Activated CD4-positive, alpha-beta T cell treated with anti-CD3 and anti-CD28 coated beads, Interleukin-2, amount 10 ng/mL, durations not matched to agents 24 days and 14 days (primary cell): Measurements from ENCODE around the gene TSSK3. TPM values are rescaled to one million over a fixed set of nuclear protein-coding genes. Genes with fewer than 3 reads are reported as not detected.
"Not testable (repeated sequence)": the region's sequence is repeated elsewhere in the genome, so short reads cannot be mapped to it uniquely, and the experiment has no call there.

Experiments used
- DNase-seq: peaks from one replicate; pipeline ENCODE4 v3.0.0; 2022
- H3K27ac Mint-ChIP-seq: one replicate; pipeline ENCODE4 v1.8.0; 2022; ENCODE audit warnings: mild to moderate bottlenecking, mixed read lengths
- H3K27me3 Mint-ChIP-seq: one replicate; pipeline ENCODE4 v1.8.0; 2022; ENCODE audit warnings: mixed read lengths
- H3K36me3 Mint-ChIP-seq: one replicate; pipeline ENCODE4 v1.8.0; 2022; ENCODE audit warnings: low read depth, mild to moderate bottlenecking, mixed read lengths
- H3K4me1 Mint-ChIP-seq: one replicate; pipeline ENCODE4 v1.8.0; 2021; ENCODE audit warnings: mixed read lengths
- H3K4me3 Mint-ChIP-seq: one replicate; pipeline ENCODE4 v1.8.0; 2022; ENCODE audit warnings: mild to moderate bottlenecking, moderate library complexity, mixed read lengths
- H3K9me3 Mint-ChIP-seq: one replicate; pipeline ENCODE4 v1.8.0; 2021; ENCODE audit warnings: mixed read lengths
- intact Hi-C: fragments of 100-400 bp; cut with micrococcal nuclease; formaldehyde crosslinking; loops from one replicate; pipeline ENCODE4 v1.15.1; 2023
- total RNA-seq: library from RNA; stranded (reverse); gene quantifications from 2 replicates; pipeline ENCODE4 v1.2.3, GENCODE V29; 2022

The TSSK3 gene
- total RNA-seq, 1 donor from 2014 or later: 2.3 TPM

- H3K27ac Mint-ChIP-seq: no peak overlapping the region
- peaks cover 18% of the 10 kb centered on the region for H3K36me3 Mint-ChIP-seq
- intact Hi-C loops: loop anchor here (5.0 kb wide), 1 partner anchor 54 kb away; the partner anchor contains the start of gene MARCKSL1
- H3K4me3 Mint-ChIP-seq: no peak overlapping the region
- peaks cover 25% of the 10 kb centered on the region for H3K4me1 Mint-ChIP-seq
- no peaks in the 10 kb centered on the region for H3K9me3 Mint-ChIP-seq
- DNase-seq: no peak
- no peaks in the 10 kb centered on the region for H3K27me3 Mint-ChIP-seq
These were observed 28.8 kb downstream of the TSSK3 start for GRCh38 chr1:32390904-32391870.

GRCh38 chr1:32392325-32392724, 30.0 kb downstream of the TSSK3 start:
- Mint-ChIP-seq H3K4me1 (peaks cover 25% of the 10 kb centered on the region), H3K36me3 (peaks cover 11% of the 10 kb centered on the region), H3K9me3 (no peaks in the 10 kb centered on the region), H3K27me3 (no peaks in the 10 kb centered on the region), H3K4me3 (peak overlapping the region; percentile 48), H3K27ac (peak overlapping the region; percentile 38)
- DNase-seq: no peak
- intact Hi-C loops: loop anchor here (5.0 kb wide), 1 partner anchor 55 kb away; the partner anchor contains the start of gene MARCKSL1

DNA sequence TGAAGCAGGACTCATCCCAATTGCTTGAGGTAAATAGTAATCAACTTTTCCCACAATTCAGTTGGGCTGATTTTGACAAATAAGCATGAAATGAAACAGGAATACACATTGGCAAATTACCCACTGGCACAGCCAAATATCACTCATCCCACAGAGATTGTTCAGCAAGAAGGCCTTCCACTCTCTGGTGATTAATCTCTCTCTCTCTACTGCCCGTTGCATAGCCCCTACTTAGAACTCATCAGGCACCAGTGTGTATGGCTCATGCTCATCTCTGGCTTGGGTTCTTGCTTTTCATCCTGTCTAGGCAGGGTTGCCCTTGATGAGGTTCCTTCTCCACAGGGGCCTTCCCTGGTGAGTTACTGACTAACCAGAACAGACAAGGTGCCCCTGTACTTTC, 30.8 kb downstream of the TSSK3 start:
- intact Hi-C loops: loop anchor here (5.0 kb wide), 1 partner anchor 56 kb away; the partner anchor contains the start of gene MARCKSL1
- Mint-ChIP-seq H3K9me3 (no peaks in the 10 kb centered on the region), H3K36me3 (peaks cover 7% of the 10 kb centered on the region), H3K4me1 (peaks cover 21% of the 10 kb centered on the region), H3K27me3 (no peaks in the 10 kb centered on the region), H3K4me3 (peak overlapping the region; percentile 94), H3K27ac (peak overlapping the region; percentile 99)
- DNase-seq: peak; percentile 63

GRCh38 chr1:32393832-32394140, 31.4 kb downstream of the TSSK3 start:
- H3K4me1 Mint-ChIP-seq: peaks cover 21% of the 10 kb centered on the region
- H3K27ac Mint-ChIP-seq: peak overlapping the region; percentile 99
- peaks cover 4% of the 10 kb centered on the region for H3K27me3 Mint-ChIP-seq
- no peaks in the 10 kb centered on the region for H3K9me3 Mint-ChIP-seq
- intact Hi-C loops: loop anchor here (1.0 to 5.0 kb wide), 4 partner anchors 43 to 171 kb away; partner anchors contain the start of genes EIF3I, MARCKSL1 and TMEM234
- DNase-seq: no peak
- peaks cover 7% of the 10 kb centered on the region for H3K36me3 Mint-ChIP-seq
- peak overlapping the region; percentile 94 for H3K4me3 Mint-ChIP-seq

DNA sequence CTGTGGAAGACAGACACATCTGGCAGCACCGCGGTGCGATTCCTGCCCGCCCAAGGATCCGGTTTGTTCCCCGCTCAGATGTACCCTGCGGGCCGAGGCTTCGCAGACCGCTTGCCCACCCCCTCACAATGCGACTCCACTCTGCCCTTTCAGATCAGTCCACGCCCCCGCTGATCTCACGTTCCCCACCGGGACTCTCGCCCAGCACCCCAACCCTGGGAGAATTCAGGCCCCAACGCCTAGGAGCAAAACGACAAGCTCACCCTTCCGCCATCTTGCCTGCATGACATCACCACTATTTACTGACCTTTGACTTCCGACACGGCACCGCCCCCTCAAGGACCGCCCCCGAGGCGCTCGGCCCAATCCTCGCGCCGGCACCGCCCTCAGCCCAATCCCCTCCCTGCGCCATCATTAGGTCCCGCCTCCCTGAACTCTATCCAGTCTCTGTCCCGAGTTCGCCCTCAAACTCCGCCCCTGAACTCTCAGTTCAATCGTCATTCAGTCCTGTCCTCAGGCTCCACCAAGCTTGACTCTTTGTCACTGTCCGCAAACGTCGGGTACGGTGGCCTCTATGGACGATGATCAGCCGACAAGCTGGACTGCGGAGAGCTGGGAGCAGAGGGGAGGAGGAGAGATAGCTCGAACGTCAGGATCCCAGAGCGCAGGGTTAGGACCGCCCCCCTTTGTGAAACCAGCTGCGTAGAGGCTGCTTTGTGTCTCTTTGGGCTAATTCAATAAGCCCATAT, 32.0 kb downstream of the TSSK3 start, which contains the start of gene BSDC1:
Gene BSDC1, minus strand, starts transcription at position 301 of the 749 bp plus-strand sequence. Its CDS starts 27 bp downstream, at position 274.
- peak; percentile 100 for DNase-seq
- peak within 1 kb of the TSS; percentile 99 for H3K27ac Mint-ChIP-seq
- peak within 1 kb of the TSS; percentile 94 for H3K4me3 Mint-ChIP-seq
- no peaks in the 10 kb centered on the region for H3K9me3 Mint-ChIP-seq
- H3K36me3 Mint-ChIP-seq: peaks cover 7% of the 10 kb centered on the region
- intact Hi-C loops: loop anchor here (1.0 to 5.0 kb wide), 4 partner anchors 44 to 172 kb away; partner anchors contain the start of genes EIF3I, MARCKSL1 and TMEM234
- H3K27me3 Mint-ChIP-seq: peaks cover 4% of the 10 kb centered on the region
- peaks cover 21% of the 10 kb centered on the region for H3K4me1 Mint-ChIP-seq

DNA sequence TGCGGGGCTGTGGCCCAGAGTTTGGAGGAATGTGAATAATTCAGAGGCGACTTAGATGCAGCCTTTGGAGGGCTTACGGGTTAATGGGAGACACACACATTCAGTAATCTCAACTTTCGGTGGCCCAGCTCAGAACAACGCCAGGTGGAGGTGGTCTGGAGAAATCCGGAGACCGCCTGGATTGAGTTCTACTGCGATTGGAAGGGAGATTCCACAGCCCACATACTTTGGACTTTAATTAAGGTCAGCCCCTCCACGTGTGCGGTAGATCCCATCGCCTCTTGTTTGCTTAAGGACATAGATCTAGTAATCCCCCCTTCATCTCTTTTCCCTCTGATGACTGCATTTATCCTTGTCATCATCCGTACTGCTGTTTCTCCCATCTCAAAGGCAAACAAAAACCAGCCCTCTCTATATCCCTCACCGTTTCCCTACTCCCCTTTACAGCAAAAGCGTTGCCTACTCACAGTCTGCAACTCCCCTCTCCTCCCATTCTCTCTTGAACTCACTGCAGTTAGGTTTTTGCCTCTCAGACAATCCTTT, 32.6 kb downstream of the TSSK3 start:
- Mint-ChIP-seq H3K4me1 (peaks cover 21% of the 10 kb centered on the region), H3K27me3 (peaks cover 4% of the 10 kb centered on the region), H3K36me3 (peaks cover 7% of the 10 kb centered on the region), H3K4me3 (peak overlapping the region; percentile 94), H3K9me3 (no peaks in the 10 kb centered on the region), H3K27ac (peak overlapping the region; percentile 99)
- DNase-seq: no peak
- intact Hi-C loops: loop anchor here (1.0 to 5.0 kb wide), 4 partner anchors 44 to 173 kb away; partner anchors contain the start of genes EIF3I, MARCKSL1 and TMEM234

DNA sequence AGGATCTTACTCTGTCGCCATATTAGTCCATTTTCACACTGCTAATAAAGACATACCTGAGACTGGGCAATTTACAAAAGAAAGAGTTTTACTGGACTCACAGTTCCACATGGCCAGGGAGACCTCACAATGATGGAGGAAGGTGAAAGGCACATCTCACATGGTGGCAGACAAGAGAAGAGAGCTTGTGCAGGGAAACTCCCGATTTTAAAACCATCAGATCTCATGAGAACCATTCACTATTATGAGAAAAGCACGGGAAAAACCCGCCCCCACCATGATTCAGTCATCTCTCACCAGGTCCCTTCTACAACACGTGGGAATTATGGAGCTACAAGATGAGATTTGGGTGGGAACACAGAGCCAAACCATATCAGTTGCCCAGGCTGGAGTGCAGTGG, 34.2 kb downstream of the TSSK3 start:
- intact Hi-C loops, H3K4me3 Mint-ChIP-seq, DNase-seq, H3K9me3 Mint-ChIP-seq, H3K27ac Mint-ChIP-seq, H3K27me3 Mint-ChIP-seq, H3K36me3 Mint-ChIP-seq: not testable (repeated sequence)
- peaks cover 23% of the 10 kb centered on the region for H3K4me1 Mint-ChIP-seq

DNA sequence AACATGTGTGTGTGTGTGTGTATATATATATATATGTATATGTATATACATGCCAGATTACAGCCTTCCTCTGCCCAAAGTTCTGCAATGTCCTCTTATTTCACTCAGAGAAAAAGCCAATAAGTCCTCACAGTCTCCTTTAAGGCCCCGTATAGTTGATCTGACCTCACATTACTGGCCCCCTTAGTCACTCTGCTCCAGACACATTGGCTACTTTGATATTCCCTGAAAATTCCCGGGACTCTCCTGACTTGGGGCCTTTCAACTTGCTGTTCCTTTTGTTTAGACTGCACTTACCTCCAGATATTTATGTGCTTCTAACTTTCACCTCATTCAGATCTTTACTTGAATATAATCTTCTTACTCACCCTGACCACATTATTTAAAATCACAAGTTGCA, 36.1 kb downstream of the TSSK3 start:
- intact Hi-C loops: no loop called here
- H3K36me3 Mint-ChIP-seq: peaks cover 3% of the 10 kb centered on the region

DNA sequence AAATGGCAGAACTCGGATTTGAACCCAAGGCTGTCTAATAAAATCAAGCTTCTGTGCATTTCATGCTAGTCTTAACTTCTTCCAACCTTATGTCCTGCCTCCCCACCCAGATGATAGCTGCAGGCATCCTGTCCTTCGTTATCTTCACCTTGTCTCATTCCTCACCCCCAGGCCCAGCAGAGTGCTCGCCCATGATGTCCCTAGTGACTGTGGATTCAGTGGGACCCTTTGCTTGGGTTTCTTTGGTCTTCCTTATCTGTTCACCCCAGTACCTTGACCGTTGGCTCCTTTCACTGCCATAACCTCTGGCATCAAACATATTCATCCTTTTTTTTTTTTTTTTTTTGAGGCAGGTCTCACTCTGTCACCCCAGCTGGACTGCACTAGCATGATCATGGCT, 37.5 kb downstream of the TSSK3 start:
- intact Hi-C loops: loop anchor here (1.0 kb wide), 1 partner anchor 14 kb away; no protein-coding TSS in a partner anchor
- DNase-seq: no peak
- H3K4me1 Mint-ChIP-seq: peaks cover 7% of the 10 kb centered on the region
- no peaks in the 10 kb centered on the region for H3K9me3 Mint-ChIP-seq
- H3K4me3 Mint-ChIP-seq: no peak overlapping the region
- no peak overlapping the region for H3K27ac Mint-ChIP-seq
- peaks cover 6% of the 10 kb centered on the region for H3K27me3 Mint-ChIP-seq
- no peaks in the 10 kb centered on the region for H3K36me3 Mint-ChIP-seq

More for the DNA sequence above, 36.1 kb downstream of the TSSK3 start:
- no peak for DNase-seq
- Mint-ChIP-seq H3K9me3 (no peaks in the 10 kb centered on the region), H3K27me3 (peaks cover 6% of the 10 kb centered on the region), H3K27ac (no peak overlapping the region), H3K4me3 (no peak overlapping the region), H3K4me1 (peaks cover 15% of the 10 kb centered on the region)

GRCh38 chr1:32400876-32401631, 38.7 kb downstream of the TSSK3 start:
- intact Hi-C loops: loop anchor here (1.0 kb wide), 1 partner anchor 13 kb away; no protein-coding TSS in a partner anchor

DNA sequence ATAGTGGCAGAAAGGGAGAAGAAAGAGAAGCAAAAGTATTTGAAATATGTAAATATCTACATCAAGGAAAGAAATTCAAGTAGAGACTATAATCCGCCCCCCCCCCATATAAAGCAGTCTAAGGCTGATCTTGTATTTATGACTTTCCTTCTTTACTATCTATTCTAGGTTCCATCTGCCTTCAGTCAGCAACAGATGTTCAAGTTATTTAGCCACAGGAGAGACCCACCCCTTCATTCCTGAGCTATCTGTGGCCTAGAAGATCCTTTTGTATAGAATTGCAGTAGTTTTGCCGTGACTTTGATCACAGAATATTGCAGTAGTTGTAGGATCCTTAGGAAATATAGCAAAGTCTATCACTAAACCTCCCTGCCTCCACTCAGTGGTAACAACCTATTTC, 42.6 kb downstream of the TSSK3 start:
- Mint-ChIP-seq H3K27ac (no peak overlapping the region), H3K4me3 (no peak overlapping the region), H3K9me3 (no peaks in the 10 kb centered on the region), H3K36me3 (no peaks in the 10 kb centered on the region), H3K4me1 (peaks cover 2% of the 10 kb centered on the region), H3K27me3 (peaks cover 5% of the 10 kb centered on the region)
- intact Hi-C loops: no loop called here
- no peak for DNase-seq

More at GRCh38 chr1:32400876-32401631, 38.7 kb downstream of the TSSK3 start:
- no peaks in the 10 kb centered on the region for H3K9me3 Mint-ChIP-seq
- no peak overlapping the region for H3K27ac Mint-ChIP-seq
- DNase-seq: peak; percentile 85
- no peaks in the 10 kb centered on the region for H3K36me3 Mint-ChIP-seq
- peaks cover 6% of the 10 kb centered on the region for H3K27me3 Mint-ChIP-seq
- H3K4me1 Mint-ChIP-seq: peaks cover 2% of the 10 kb centered on the region
- H3K4me3 Mint-ChIP-seq: no peak overlapping the region

GRCh38 chr1:32405672-32406467, 43.5 kb downstream of the TSSK3 start:
- Mint-ChIP-seq H3K27ac (no peak overlapping the region), H3K9me3 (no peaks in the 10 kb centered on the region), H3K27me3 (peaks cover 4% of the 10 kb centered on the region), H3K36me3 (no peaks in the 10 kb centered on the region), H3K4me1 (no peaks in the 10 kb centered on the region), H3K4me3 (no peak overlapping the region)
- intact Hi-C loops: no loop called here
- DNase-seq: no peak
